NCI-H510A (cell line): ENCODE measurements around the gene C18orf63.
"Not testable (repeated sequence)": the region's sequence is repeated elsewhere in the genome, so short reads cannot be mapped to it uniquely, and the experiment has no call there.

Experiments
- DNase-seq: peaks from one replicate; lab custom pipeline; 2025; lab: John Stamatoyannopoulos, UW

The C18orf63 gene

GRCh38 chr18:74315464-74316256, at the start of gene C18orf63:
Gene C18orf63 (plus strand): TSS chr18:74315839. CDS start chr18:74317866, 2,027 bp downstream.
- no peak for DNase-seq

- DNase-seq = no peak
Observed at GRCh38 chr18:74266161-74266560, 49.5 kb upstream of the C18orf63 start.

GRCh38 chr18:74268175-74268574, 47.5 kb upstream of the C18orf63 start:
- no peak for DNase-seq

GRCh38 chr18:74268933-74269620, 46.6 kb upstream of the C18orf63 start:
- DNase-seq = no peak

GRCh38 chr18:74271635-74272034, 44.0 kb upstream of the C18orf63 start:
- DNase-seq = no peak

DNA sequence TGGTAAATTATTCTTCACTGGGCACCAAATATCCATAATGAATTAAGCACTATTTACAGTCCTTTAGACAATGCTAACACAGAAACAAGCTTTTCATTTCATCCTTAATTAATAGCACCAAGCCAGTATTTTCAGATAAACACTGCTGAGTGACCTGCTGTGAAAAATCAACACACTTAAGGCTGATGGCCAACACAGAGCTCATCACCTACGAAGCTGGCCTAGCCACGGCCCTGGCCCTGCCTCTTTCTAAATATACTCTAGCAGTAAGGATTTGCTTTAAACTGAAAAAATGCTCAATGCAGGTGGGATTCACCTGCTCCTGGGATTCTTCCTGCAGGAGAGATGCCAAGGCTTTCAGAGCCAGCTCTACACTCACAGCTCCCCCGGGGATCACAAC, 42.2 kb upstream of the C18orf63 start:
- no peak for DNase-seq

DNA sequence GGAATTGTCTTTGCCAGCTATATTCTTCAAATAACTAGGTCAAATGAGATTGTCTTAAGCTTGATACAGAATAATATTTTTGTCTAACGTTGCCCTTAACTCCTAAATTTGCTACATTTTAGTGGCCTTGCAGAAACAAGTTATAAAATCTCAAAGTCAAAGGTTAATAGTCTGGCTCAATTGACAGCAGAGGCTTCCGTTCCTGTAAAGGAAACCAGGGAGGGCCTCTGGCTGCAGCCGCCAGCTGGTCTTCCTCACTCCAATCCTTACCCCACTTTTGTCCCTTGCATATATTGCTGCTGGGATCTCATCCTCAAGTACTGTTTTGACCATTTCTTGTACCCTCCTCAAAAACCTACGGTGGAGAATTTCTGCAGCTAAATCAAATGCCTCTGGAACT, 40.9 kb upstream of the C18orf63 start:
- DNase-seq = no peak

DNA sequence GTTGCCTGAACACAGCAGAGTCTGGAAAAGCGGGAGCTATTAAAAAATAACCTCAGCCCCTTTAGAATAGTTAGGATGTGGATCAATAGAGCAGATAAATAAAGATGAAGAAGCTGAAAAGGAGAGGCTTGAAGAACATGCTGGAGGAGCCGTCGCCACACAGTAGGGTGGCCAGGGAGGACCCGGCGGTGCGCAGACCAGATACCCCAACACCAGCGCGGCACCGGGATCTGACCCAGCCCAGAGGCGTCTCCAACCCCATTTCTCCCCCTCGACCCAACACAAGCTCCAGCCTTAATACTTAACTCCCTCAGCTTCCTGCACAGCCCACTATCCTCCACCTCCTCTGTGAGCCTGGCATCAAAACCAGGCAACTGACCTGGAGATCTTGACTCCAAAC, 39.9 kb upstream of the C18orf63 start:
- no peak for DNase-seq

GRCh38 chr18:74276609-74277008, 39.0 kb upstream of the C18orf63 start:
- no peak for DNase-seq

- no peak for DNase-seq
Observed at GRCh38 chr18:74277296-74277695, 38.3 kb upstream of the C18orf63 start.

DNA sequence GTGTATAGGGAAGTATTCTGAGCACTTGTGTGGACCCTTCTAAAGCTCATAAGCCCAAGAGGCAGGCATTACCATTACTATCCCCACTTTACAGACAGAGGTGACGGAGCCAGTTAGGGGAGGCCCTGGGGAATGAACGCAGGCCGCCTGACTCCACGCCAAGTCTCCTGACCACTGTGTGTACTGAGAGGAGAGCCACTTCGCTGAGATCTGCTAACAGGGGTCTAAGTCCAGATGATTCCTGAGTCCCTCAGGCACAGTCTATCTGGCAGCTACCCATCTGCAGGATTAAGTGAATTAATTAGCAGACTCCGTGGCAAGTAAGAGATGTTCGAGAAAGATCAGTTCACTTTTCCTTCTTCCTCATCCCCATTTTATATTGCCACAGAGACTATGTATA, 37.6 kb upstream of the C18orf63 start:
- DNase-seq = no peak

GRCh38 chr18:74278983-74279382, 36.7 kb upstream of the C18orf63 start:
- no peak for DNase-seq

DNA sequence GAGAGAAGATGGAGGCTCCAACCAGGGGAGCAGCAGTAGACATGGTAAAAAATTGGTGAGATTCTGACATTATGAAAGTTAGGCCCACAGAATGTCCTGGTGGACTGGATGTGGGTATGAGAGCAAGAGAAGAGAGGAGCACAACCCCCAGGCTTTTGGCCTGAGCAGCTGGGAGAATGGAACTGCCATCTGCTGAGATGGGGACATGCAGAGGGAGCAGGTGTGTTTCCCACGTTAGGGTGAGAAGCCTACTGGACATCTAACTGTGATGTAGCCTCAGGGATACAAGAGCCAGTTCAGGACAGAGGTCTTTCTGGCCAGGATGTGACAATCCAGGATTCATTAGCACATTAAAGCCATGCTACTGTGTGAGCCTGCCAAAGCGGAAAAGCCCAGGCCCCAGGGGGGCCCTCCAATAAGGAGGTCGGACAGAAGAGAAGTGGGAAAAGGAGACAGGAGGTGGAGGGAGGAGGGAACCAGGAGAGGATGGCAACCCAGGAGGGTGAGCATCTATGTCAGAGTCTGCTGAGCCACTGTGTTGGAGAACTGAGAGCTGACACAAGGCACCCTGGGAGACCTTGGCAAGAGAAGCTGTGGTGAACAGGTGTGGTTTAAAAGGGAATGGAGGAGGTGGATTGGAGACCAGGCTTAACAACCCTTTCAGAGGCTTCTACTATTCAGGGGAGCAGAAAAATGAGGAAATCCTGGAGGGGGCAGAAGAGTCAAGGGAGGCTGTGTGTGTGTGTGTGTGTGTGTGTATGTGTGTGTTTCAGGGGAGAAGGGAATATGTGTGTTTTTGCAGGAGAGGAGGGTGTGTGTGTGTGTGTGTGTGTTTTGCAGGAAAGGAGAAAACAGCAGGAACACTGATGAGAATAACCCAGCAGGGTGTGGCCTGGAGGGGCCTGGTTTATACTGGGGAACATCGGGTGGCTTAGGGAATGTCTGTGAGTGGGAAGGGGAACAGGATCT, 34.3 kb upstream of the C18orf63 start:
- no peak for DNase-seq

DNA sequence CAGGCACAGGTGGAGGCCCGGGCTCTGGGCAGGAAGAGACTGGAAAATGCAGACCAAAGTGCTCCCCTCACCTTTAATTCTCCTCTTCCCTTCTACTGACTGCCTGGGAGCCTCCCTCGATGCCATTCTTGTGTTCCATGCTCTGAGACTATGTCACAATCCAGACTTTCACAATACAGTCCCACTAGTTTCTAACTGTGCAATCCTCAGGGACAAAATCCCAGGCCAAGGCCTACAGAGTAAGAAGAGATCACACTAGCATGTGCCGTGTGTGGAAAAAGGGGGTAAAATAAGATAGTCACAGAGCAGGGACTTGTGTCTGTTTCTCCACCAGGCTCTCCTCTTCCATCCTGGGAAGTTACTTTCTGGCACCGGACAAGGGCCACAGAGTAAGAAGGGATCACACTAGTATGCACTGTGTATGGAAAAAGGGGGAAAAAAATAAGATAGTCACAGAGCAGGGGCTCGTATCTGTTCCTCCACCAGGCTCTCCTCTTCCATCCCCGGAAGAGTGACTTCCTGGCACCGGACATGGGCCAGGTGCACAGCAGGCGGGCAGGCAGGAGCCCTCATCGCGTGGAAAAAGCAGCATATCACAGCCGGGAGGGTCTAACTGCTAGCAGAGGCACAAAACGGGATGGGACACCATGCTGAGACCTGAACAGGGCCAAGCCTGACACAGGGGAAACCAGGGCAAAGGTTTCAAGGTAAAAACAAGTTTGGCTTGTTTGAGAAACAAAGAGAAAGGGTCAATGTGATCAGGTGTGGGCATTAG, 33.5 kb upstream of the C18orf63 start:
- DNase-seq = no peak

DNA sequence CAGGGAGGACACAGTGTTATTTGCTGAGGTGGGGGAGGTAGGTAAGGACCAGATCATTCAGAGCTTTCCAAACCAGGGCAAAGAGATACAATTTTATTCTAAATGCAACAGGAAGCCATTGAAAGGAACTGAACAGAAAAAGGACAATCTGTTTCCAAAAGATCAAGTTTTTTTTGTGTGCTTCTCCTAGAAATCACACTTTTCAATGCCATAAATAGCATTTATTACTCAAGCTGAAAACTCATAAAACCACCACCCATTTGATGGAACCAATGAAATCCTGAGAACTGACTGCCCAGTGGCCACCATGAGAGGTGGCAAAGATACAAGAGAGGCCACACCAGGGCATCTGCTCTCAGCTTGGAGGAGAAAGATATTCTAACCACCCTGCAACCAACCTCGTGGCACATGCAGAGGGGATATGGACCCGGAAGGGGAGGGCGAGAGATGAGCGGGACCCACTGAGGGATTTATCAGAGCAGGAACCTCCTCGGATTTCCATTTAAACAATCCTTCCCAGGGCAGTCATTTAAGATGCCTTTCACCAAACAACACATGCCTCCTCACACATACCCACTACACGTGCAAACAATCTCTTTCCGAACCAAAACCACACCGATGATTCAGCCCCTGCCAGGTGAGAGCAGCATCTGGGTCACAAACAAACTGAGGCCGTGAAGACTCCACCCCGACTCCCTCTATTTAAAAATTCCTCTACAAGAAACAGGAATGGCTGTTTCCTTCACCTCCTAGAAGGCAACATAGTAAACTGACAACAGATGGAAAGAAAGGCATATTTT, 32.7 kb upstream of the C18orf63 start:
- DNase-seq = no peak

DNA sequence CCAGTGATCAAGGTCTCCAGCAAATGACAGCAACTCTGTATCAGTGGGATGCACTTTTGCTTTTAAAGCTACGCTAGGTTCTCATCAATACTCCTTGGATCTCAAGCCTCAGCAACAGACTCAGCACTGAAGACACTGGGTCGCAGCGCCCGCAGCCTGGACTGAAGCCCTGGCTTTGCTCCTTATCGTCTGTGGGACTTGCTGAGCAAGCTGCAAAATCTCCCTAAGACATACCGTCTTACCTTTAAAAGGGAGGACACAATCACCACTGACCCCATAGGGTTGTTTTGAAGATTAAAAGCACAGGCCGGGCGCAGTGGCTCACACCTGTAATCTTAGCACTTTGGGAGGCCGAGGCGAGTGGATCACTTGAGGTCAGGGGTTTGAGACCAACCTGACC, 32.0 kb upstream of the C18orf63 start:
- DNase-seq = no peak

- DNase-seq = peak; percentile 42
Observed at GRCh38 chr18:74284191-74284979, 31.3 kb upstream of the C18orf63 start.

- DNase-seq = no peak
Observed at GRCh38 chr18:74284980-74285355, 30.7 kb upstream of the C18orf63 start.

GRCh38 chr18:74285583-74285982, 30.1 kb upstream of the C18orf63 start:
- DNase-seq = not testable (repeated sequence)
